Measurements from ENCODE around the gene CAPSL. TPM values are rescaled to one million over a fixed set of nuclear protein-coding genes. Genes with fewer than 3 reads are reported as not detected.
A peak's percentile ranks its signal among the peaks of the same experiment; 100 is the strongest.
"Not testable (repeated sequence)": the region's sequence is repeated elsewhere in the genome, so short reads cannot be mapped to it uniquely, and the experiment has no call there.

The CAPSL gene
- total RNA-seq, 1 experiment from 2014 or later = not detected

DNA sequence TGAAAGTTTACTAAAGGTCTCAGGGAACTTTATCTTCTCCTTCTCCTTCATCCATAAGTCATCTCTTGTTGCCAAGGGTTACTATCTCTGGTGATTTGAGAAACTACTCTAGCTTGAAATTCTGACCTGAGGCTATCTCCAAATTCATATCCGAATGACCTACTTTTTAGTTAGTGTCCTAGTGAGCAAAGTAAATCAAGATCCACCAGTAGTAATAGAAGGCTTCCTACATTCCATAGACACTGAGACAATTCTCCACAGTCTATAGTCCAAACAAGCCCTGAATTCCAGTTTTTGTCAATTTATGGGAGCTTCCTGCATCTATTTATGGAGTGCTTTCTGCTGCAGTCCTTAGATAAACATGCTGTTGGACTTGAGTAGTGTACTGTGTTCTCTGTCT, 76.7 kb downstream of the CAPSL start:
- H3K9me3 ChIP-seq = no peaks in the 10 kb centered on the region
- H3K4me3 ChIP-seq = no peak overlapping the region
- no peak for DNase-seq
- peaks cover 10% of the 10 kb centered on the region for H3K36me3 ChIP-seq
- H3K27me3 ChIP-seq = no peaks in the 10 kb centered on the region

DNA sequence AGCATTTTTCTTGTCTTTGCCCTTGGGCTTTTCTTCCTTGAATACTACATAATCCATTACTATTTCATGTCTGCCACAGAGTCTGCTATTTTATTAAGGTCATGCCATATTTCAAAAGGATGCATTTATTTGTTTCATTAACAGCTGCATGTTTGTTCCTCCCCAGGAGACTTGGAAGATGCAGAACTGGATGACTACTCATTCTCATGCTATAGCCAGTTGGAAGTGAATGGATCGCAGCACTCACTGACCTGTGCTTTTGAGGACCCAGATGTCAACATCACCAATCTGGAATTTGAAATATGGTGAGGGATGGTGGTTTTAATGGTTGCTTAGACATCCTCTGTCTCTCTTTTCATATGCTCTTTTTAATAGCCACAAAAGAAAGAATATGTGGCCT, 77.7 kb downstream of the CAPSL start:
- no peak overlapping the region for H3K4me3 ChIP-seq
- peak; percentile 46 for DNase-seq
- H3K27me3 ChIP-seq = no peaks in the 10 kb centered on the region
- peaks cover 10% of the 10 kb centered on the region for H3K36me3 ChIP-seq
- H3K9me3 ChIP-seq = no peaks in the 10 kb centered on the region

DNA sequence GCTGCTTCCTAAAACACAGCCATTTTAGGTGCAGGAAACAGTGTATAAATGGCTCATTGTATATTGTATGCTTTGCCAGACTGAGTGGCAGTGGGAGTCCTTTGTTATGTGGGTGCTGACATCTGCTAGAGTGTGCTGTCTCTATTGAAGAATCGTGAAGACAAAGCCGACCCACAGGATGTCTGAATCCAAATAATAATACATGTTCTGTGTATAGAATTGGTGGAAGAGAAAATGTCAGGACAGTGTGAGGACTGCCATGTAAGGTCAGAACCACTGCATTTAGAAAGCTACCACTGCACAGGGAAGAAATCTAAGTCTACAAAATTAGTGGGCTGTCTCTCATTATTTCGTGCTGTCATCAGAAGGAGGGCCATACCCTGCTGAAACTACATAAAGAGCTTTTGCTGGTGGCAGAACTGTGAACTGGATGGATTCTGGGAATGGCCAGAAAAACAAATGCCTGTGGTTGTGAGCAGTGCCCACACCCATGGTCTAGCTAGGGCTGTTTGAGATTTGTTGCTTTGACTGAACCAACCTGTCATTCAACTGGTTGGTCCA, 79.2 kb downstream of the CAPSL start:
- Histone ChIP-seq H3K27me3 (no peaks in the 10 kb centered on the region), H3K9me3 (no peaks in the 10 kb centered on the region), H3K36me3 (peaks cover 10% of the 10 kb centered on the region), H3K4me3 (no peak overlapping the region)
- DNase-seq = no peak

DNA sequence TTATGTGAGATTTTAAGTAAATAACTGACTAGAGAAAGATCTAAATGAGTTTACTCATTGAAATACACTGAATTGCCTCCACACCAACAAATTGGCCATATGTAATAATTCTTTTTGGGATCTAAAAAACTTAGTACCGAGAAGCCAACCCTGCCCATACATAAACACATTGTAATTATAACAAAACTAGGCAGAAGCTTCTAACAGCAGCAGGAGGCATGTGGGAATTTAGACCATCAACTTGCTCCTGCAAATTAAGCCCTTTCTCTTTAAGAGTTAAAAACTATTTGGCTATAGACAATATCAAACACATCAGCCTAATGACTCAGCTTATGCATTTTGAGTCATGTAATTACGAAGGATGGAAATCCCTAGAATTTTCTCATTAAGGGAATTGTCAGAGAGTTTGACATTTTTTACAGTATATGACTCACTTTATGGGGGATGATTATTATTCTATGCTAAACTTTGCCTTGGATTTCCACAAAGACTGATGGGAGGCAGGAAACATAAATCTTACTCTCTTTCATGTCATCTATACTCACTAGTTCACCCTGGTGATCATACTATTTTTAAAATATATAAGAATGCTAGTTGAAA, 80.7 kb downstream of the CAPSL start:
- DNase-seq = no peak
- H3K36me3 ChIP-seq = peaks cover 10% of the 10 kb centered on the region
- peak overlapping the region; percentile 13 for H3K4me3 ChIP-seq
- no peaks in the 10 kb centered on the region for H3K9me3 ChIP-seq
- no peaks in the 10 kb centered on the region for H3K27me3 ChIP-seq

DNA sequence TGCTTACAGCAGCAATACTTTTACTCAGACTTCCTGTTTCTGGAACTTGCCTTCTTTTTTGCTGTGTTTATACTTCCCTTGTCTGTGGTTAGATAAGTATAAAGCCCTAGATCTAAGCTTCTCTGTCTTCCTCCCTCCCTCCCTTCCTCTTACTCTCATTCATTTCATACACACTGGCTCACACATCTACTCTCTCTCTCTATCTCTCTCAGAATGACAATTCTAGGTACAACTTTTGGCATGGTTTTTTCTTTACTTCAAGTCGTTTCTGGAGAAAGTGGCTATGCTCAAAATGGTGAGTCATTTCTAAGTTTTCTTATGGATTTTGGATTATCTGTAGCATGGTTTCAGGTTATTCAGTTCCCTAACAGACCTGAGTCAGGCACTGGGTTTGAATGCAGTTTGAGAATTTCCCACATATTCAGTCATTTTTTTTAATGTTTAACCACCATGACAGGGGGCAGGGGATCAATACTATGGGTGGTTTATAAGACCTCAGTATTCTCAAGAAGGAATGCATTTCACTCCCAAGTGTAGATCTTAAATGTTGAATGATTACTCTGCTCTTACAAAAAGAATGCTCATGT, 81.6 kb downstream of the CAPSL start, which contains the start of gene IL7R:
TSS of gene IL7R (plus strand) at position 127 of the 587 bp plus-strand sequence. CDS start at position 214, 87 bp downstream.
- Histone ChIP-seq H3K4me3 (peak within 1 kb of the TSS; percentile 13), H3K9me3 (no peaks in the 10 kb centered on the region), H3K27me3 (no peaks in the 10 kb centered on the region), H3K36me3 (peaks cover 8% of the 10 kb centered on the region)
- no peak for DNase-seq

DNA sequence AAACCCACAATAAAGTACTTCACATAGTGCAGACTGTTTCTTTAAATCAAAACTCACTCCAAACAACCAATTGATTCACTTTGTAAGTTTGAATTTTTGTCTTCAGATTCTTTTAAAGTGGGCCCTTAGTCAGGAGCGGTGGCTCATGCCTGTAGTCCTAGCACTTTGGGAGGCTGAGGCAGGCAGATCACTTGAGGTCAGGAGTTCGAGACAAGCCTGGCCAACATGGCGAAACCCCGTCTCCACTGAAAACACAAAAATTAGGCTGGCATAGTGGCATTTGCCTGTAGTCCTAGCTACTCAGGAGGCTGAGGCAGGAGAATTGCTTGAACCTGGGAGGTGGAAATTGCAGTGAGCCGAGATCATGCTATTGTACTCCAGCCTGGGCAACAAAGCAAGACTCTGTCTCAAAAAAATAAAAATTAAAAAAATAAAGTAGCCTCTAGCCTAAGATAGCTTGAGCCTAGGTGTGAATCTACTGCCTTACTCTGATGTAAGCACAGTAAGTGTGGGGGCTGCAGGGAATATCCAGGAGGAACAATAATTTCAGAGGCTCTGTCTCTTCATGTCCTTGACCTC, 82.1 kb downstream of the CAPSL start:
- H3K27me3 ChIP-seq, H3K9me3 ChIP-seq, DNase-seq, H3K36me3 ChIP-seq, H3K4me3 ChIP-seq: not testable (repeated sequence)

DNA sequence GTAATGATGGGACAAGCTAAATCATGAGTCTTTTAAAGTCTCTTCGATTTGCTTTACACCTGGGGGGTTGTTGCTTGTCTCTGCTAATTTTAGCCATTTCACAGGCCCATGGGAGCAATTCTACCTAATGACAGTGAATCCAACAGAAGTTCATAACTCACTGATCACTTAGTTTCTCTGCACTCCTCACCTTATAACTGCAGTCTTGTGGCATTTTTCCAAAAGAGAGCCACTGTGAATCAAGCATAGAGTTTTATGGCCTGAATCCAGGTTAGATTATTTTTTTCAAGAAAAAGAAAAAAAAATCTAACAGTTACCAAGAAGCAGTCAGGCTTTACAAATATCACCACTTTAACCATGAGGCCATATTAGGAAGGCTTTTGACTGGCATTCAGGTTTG, 83.2 kb downstream of the CAPSL start:
- H3K36me3 ChIP-seq = no peaks in the 10 kb centered on the region
- no peaks in the 10 kb centered on the region for H3K27me3 ChIP-seq
- H3K4me3 ChIP-seq = no peak overlapping the region
- H3K9me3 ChIP-seq = no peaks in the 10 kb centered on the region
- no peak for DNase-seq

Other genes with a start within 250 kb of the CAPSL start
- gene IL7R, start 81.7 kb downstream of the CAPSL start, total RNA-seq (2014; rRNA removed; shearing (Covaris generic); ENCODE audit: low replicate concordance) = 3.4 and 3.6 TPM in 2 replicates
- gene UGT3A1, start 52.8 kb upstream of the CAPSL start, total RNA-seq (2014; rRNA removed; shearing (Covaris generic); ENCODE audit: low replicate concordance) = not detected in 2 replicates
- not detected in 2 replicates for gene UGT3A2, start 128.3 kb upstream of the CAPSL start, total RNA-seq (2014; rRNA removed; shearing (Covaris generic); ENCODE audit: low replicate concordance)
- 6.4 and 8.4 TPM in 2 replicates for gene LMBRD2, start 213.3 kb upstream of the CAPSL start, total RNA-seq (2014; rRNA removed; shearing (Covaris generic); ENCODE audit: low replicate concordance)
- gene SKP2, start 213.5 kb upstream of the CAPSL start, total RNA-seq (2014; rRNA removed; shearing (Covaris generic); ENCODE audit: low replicate concordance) = 38.6 and 50.5 TPM in 2 replicates